ENCODE measurements around the gene CCDC91. TPM values are rescaled to one million over a fixed set of nuclear protein-coding genes. Genes with fewer than 3 reads are reported as not detected.

The CCDC91 gene
- total RNA-seq, 2 experiments from 2014 or later = 18.3 to 22.9 TPM

GRCh38 chr12:28570811-28571210, 380.6 kb downstream of the CCDC91 start:
- ATAC-seq = no peak
- no peak for DNase-seq
- no peak overlapping the region for H3K27ac Mint-ChIP-seq
- no peak overlapping the region for H3K4me3 Mint-ChIP-seq
- H3K36me3 Mint-ChIP-seq = no peaks in the 10 kb centered on the region
- H3K4me1 Mint-ChIP-seq = no peaks in the 10 kb centered on the region
- H3K9me3 Mint-ChIP-seq (ENCODE audit: low read depth) = no peaks in the 10 kb centered on the region
- CTCF ChIA-PET = no interaction called here
- H3K27me3 Mint-ChIP-seq = no peaks in the 10 kb centered on the region

GRCh38 chr12:28574746-28575592, 384.7 kb downstream of the CCDC91 start:
- Mint-ChIP-seq H3K27ac (no peak overlapping the region), H3K9me3 (ENCODE audit: low read depth) (no peaks in the 10 kb centered on the region), H3K36me3 (no peaks in the 10 kb centered on the region), H3K27me3 (no peaks in the 10 kb centered on the region), H3K4me3 (no peak overlapping the region), H3K4me1 (no peaks in the 10 kb centered on the region)
- ATAC-seq = no peak
- CTCF ChIA-PET = no interaction called here
- DNase-seq = no peak

- Mint-ChIP-seq H3K4me1 (no peaks in the 10 kb centered on the region), H3K27ac (no peak overlapping the region), H3K4me3 (no peak overlapping the region), H3K9me3 (ENCODE audit: low read depth) (no peaks in the 10 kb centered on the region), H3K36me3 (peaks cover 2% of the 10 kb centered on the region), H3K27me3 (no peaks in the 10 kb centered on the region)
- CTCF ChIA-PET = no interaction called here
- DNase-seq (no peak), ATAC-seq (no peak)
Measured at GRCh38 chr12:28575593-28576205, 385.4 kb downstream of the CCDC91 start.

- Mint-ChIP-seq H3K27ac (no peak overlapping the region), H3K27me3 (no peaks in the 10 kb centered on the region), H3K36me3 (peaks cover 2% of the 10 kb centered on the region), H3K4me1 (no peaks in the 10 kb centered on the region), H3K4me3 (no peak overlapping the region), H3K9me3 (ENCODE audit: low read depth) (no peaks in the 10 kb centered on the region)
- ATAC-seq (no peak), DNase-seq (no peak)
- CTCF ChIA-PET = no interaction called here
Measured at GRCh38 chr12:28578361-28578760, 388.1 kb downstream of the CCDC91 start.

GRCh38 chr12:28578833-28579252, 388.6 kb downstream of the CCDC91 start:
- no peaks in the 10 kb centered on the region for H3K27me3 Mint-ChIP-seq
- H3K36me3 Mint-ChIP-seq = peaks cover 2% of the 10 kb centered on the region
- CTCF ChIA-PET = no interaction called here
- H3K4me3 Mint-ChIP-seq = no peak overlapping the region
- no peaks in the 10 kb centered on the region for H3K4me1 Mint-ChIP-seq
- DNase-seq (no peak), ATAC-seq (no peak)
- H3K27ac Mint-ChIP-seq = no peak overlapping the region
- H3K9me3 Mint-ChIP-seq (ENCODE audit: low read depth) = no peaks in the 10 kb centered on the region

- H3K27ac Mint-ChIP-seq = no peak overlapping the region
- no peaks in the 10 kb centered on the region for H3K27me3 Mint-ChIP-seq
- H3K4me3 Mint-ChIP-seq = no peak overlapping the region
- DNase-seq (no peak), ATAC-seq (no peak)
- CTCF ChIA-PET = no interaction called here
- peaks cover 2% of the 10 kb centered on the region for H3K36me3 Mint-ChIP-seq
- no peaks in the 10 kb centered on the region for H3K9me3 Mint-ChIP-seq (ENCODE audit: low read depth)
- no peaks in the 10 kb centered on the region for H3K4me1 Mint-ChIP-seq
Measured at GRCh38 chr12:28582672-28583376, 392.6 kb downstream of the CCDC91 start.

- CTCF ChIA-PET = no interaction called here
- Mint-ChIP-seq H3K4me3 (no peak overlapping the region), H3K27ac (no peak overlapping the region), H3K36me3 (peaks cover 2% of the 10 kb centered on the region), H3K27me3 (no peaks in the 10 kb centered on the region), H3K9me3 (ENCODE audit: low read depth) (no peaks in the 10 kb centered on the region), H3K4me1 (no peaks in the 10 kb centered on the region)
- ATAC-seq = no peak
- DNase-seq = no peak
Measured at GRCh38 chr12:28583701-28584261, 393.5 kb downstream of the CCDC91 start.

GRCh38 chr12:28585146-28585545, 394.9 kb downstream of the CCDC91 start:
- Mint-ChIP-seq H3K4me3 (no peak overlapping the region), H3K27me3 (no peaks in the 10 kb centered on the region), H3K9me3 (ENCODE audit: low read depth) (no peaks in the 10 kb centered on the region), H3K27ac (no peak overlapping the region), H3K36me3 (peaks cover 2% of the 10 kb centered on the region), H3K4me1 (no peaks in the 10 kb centered on the region)
- ATAC-seq = no peak
- CTCF ChIA-PET = no interaction called here
- DNase-seq = no peak

- no peak for DNase-seq
- no peaks in the 10 kb centered on the region for H3K4me1 Mint-ChIP-seq
- no peak for ATAC-seq
- no peaks in the 10 kb centered on the region for H3K36me3 Mint-ChIP-seq
- H3K27me3 Mint-ChIP-seq = no peaks in the 10 kb centered on the region
- H3K9me3 Mint-ChIP-seq (ENCODE audit: low read depth) = no peaks in the 10 kb centered on the region
- CTCF ChIA-PET = no interaction called here
- H3K27ac Mint-ChIP-seq = no peak overlapping the region
- no peak overlapping the region for H3K4me3 Mint-ChIP-seq
Measured at GRCh38 chr12:28586481-28586880, 396.2 kb downstream of the CCDC91 start.

- CTCF ChIA-PET = no interaction called here
- H3K4me1 Mint-ChIP-seq = no peaks in the 10 kb centered on the region
- ATAC-seq (no peak), DNase-seq (no peak)
- peaks cover 2% of the 10 kb centered on the region for H3K36me3 Mint-ChIP-seq
- no peak overlapping the region for H3K27ac Mint-ChIP-seq
- peaks cover 12% of the 10 kb centered on the region for H3K9me3 Mint-ChIP-seq (ENCODE audit: low read depth)
- no peak overlapping the region for H3K4me3 Mint-ChIP-seq
- H3K27me3 Mint-ChIP-seq = no peaks in the 10 kb centered on the region
Measured at GRCh38 chr12:28591831-28592230, 401.6 kb downstream of the CCDC91 start.

Other genes starting within 250 kb of the CCDC91 start
- under 1 TPM in 1 of 2 experiments, not detected in 1; 0.35 TPM for gene PTHLH, start 217.7 kb upstream of the CCDC91 start, total RNA-seq